GM12878 (cell line): ENCODE data around the gene CDKL5. TPM values are rescaled to one million over a fixed set of nuclear protein-coding genes. Genes with fewer than 3 reads are reported as not detected.

Experiments used
- ATAC-seq: fragments of 200-7000 bp; cut with Tn5 transposase; 3 replicates; pipeline ENCODE4 v1.9.1; 2020; ENCODE audit warnings: mild to moderate bottlenecking, moderate library complexity
- BruUV-seq: library from RNA; stranded (reverse); fragments of 400-500 nt; replicated peaks from 2 replicates; lab custom pipeline; 2021; lab: Mats Ljungman, UMichigan
- CTCF ChIA-PET: fragments of 300-600 bp; sonication (Branson Sonifier 250); formaldehyde crosslinking; extraction: SDS; loops from one replicate; lab custom pipeline; 2021; ENCODE audit warnings: inconsistent platforms; lab: Yijun Ruan, JAX
- POLR2A ChIA-PET: fragments of 350-600 bp; formaldehyde crosslinking; extraction: SDS; loops from one replicate; lab custom pipeline; 2021; ENCODE audit warnings: inconsistent platforms; lab: Charles Lee
- RAD21 ChIA-PET: fragments of 300-600 bp; sonication (Branson Sonifier 250); formaldehyde crosslinking; loops from one replicate; lab custom pipeline; 2023; ENCODE audit warnings: antibody characterized with exemption; ENCODE audit not compliant: unreplicated experiment; lab: Charles Lee
- SMC1A ChIA-PET: fragments of 300-600 bp; sonication (Branson Sonifier 250); formaldehyde crosslinking; loops from one replicate; lab custom pipeline; 2023; ENCODE audit not compliant: unreplicated experiment, uncharacterized antibody; lab: Charles Lee
- DNase-seq: peaks from one replicate; pipeline ENCODE4 v3.0.0-alpha.2; 2011; ENCODE audit warnings: low read depth, low spot score
- FAIRE-seq: peaks from 3 replicates; lab custom pipeline; 2011; peaks lifted over from hg19 to GRCh38; lab: Jason Lieb, UNC
- H2AFZ ChIP-seq: 2 replicates; pipeline ENCODE4 v1.6.0; 2011; ENCODE audit warnings: low read depth, low read length, control low read depth; ENCODE audit not compliant: control insufficient read depth
- H3K27ac ChIP-seq: 2 replicates; pipeline ENCODE4 v1.5.1; 2011; ENCODE audit warnings: control low read depth; ENCODE audit not compliant: control insufficient read depth, insufficient read depth
- H3K27me3 ChIP-seq, 2 experiments: replicated peaks in 1 of 2; 2 replicates each; pipeline versions ENCODE4 v1.6.0 to v1.6.1; 2011; ENCODE audit warnings: low read length in 1 of 2; ENCODE audit not compliant: control insufficient read depth in 2 of 2, insufficient read depth in 2 of 2
- H3K36me3 ChIP-seq, 2 experiments: 2 replicates each; pipeline ENCODE4 v1.5.1; 2011; ENCODE audit warnings: low read length in 1 of 2; ENCODE audit not compliant: control insufficient read depth in 2 of 2, insufficient read depth in 2 of 2
- H3K4me1 ChIP-seq: 2 replicates; pipeline ENCODE4 v1.6.1; 2011; ENCODE audit warnings: mild to moderate bottlenecking, low read length, moderate library complexity, mixed read lengths; ENCODE audit not compliant: control insufficient read depth, insufficient read depth
- H3K4me2 ChIP-seq: 2 replicates; pipeline ENCODE4 v1.6.0; 2011; ENCODE audit warnings: control low read depth; ENCODE audit not compliant: control insufficient read depth, insufficient read depth
- H3K4me3 ChIP-seq: fragments of 200-600 bp; sonication (generic); 2 replicates; pipeline ENCODE4 v1.5.1; 2016
- H3K79me2 ChIP-seq: 2 replicates; pipeline ENCODE4 v1.6.0; 2011; ENCODE audit warnings: low read length; ENCODE audit not compliant: control insufficient read depth, insufficient read depth
- H3K9ac ChIP-seq: 2 replicates; pipeline ENCODE4 v1.8.0; 2011; ENCODE audit warnings: low read length, control low read depth, mixed read lengths; ENCODE audit not compliant: control insufficient read depth, insufficient read depth
- H3K9me3 ChIP-seq: replicated peaks from 3 replicates; pipeline ENCODE4 v1.5.1; 2011; ENCODE audit warnings: mild to moderate bottlenecking, low read length; ENCODE audit not compliant: control insufficient read depth, insufficient read depth
- H4K20me1 ChIP-seq: 2 replicates; pipeline ENCODE4 v1.6.0; 2011; ENCODE audit not compliant: control insufficient read depth, insufficient read depth
- CEBPZ ChIP-seq: fragments of 150-350 bp; IDR thresholded peaks from 2 replicates; pipeline ENCODE4 v1.6.1; 2016; ENCODE audit warnings: low read depth, low read length
- POLR2AphosphoS5 ChIP-seq: IDR thresholded peaks from 2 replicates; pipeline ENCODE4 v1.6.1; 2011; ENCODE audit warnings: mild to moderate bottlenecking, low read length, inconsistent platforms
- WGBS: methylation state at CpG from one replicate; pipeline ENCODE4 v1.1.6; 2016; ENCODE audit warnings: low lambda C conversion rate; ENCODE audit not compliant: insufficient replicate concordance, insufficient coverage; ENCODE audit errors: missing lambda C conversion rate; 5-methylcytosine and 5-hydroxymethylcytosine counted together
- in situ Hi-C: fragments of 300-500 bp; cut with MboI; formaldehyde crosslinking; loops from 9 replicates; pipeline ENCODE4 v1.14.3; 2018; ENCODE audit warnings: mixed read lengths
- intact Hi-C: fragments of 100-400 bp; cut with micrococcal nuclease; formaldehyde crosslinking; loops from one replicate; pipeline ENCODE4 v1.14.2; 2022; ENCODE audit not compliant: unreplicated experiment
- polyA plus RNA-seq, 11 experiments: library from polyadenylated mRNA; depleted of rRNA in 4 of 11; unstranded in 6 of 11; stranded (reverse) in 5 of 11; fragments of >200 nt; fragmentation: Nextera tagmentation in 4 of 11; fragmentation: Illumina TruSeq in 1 of 11; extraction: Ambion mirVana in 4 of 11; extraction: Trizol in 1 of 11; gene quantifications; 1 replicate in 1 of 11; 2 replicates in 10 of 11; pipeline versions ENCODE4 v1.2.1 to v1.2.3, GENCODE V29; 2011 to 2016; ENCODE audit warnings: inconsistent platforms in 2 of 11, missing spikeins in 2 of 11, low read depth in 1 of 11
- total RNA-seq, 4 experiments: library from RNA; depleted of rRNA in 3 of 4; stranded (reverse); fragments of >200 nt in 3 of 4; fragmentation: Illumina TruSeq in 1 of 4; extraction: Trizol in 1 of 4; gene quantifications; 2 replicates each; pipeline versions ENCODE4 v1.2.1 to v1.2.3, GENCODE V29; 2013 to 2021

CDKL5 gene
- total and polyA plus RNA-seq, 10 of the 15 experiments (the other 5 are each of a cell fraction or from before 2014, with no cell fraction given), result 1.4 to 14.5 (median 6.3) TPM

GRCh38 chrX:18542131-18542530 lies 116.7 kb downstream of the CDKL5 start (continued):
- no peak for TF ChIP-seq CEBPZ

GRCh38 chrX:18542905-18543304 lies 117.5 kb downstream of the CDKL5 start:
- RAD21 ChIA-PET, result no interaction called here
- no peaks in the 10 kb centered on the region for H4K20me1 ChIP-seq
- no peak for DNase-seq
- no peak overlapping the region for H2AFZ ChIP-seq
- SMC1A ChIA-PET, result no interaction called here
- H3K4me1 ChIP-seq, result no peaks in the 10 kb centered on the region
- H3K9me3 ChIP-seq, result no peaks in the 10 kb centered on the region
- H3K36me3 ChIP-seq, result no peaks in the 10 kb centered on the region
- CTCF ChIA-PET, result no interaction called here
- in situ Hi-C loops (no loop called here), intact Hi-C loops (no loop called here)
- WGBS, result 73% methylated on average over 6 of the region's 6 CpGs
- H3K27me3 ChIP-seq, result no peaks in the 10 kb centered on the region
- POLR2A ChIA-PET, result no interaction called here
- no peak for FAIRE-seq
- H3K27ac ChIP-seq, result no peak overlapping the region
- no TSS peak for BruUV-seq
- TF ChIP-seq POLR2AphosphoS5, result no peak
- no peak overlapping the region for H3K9ac ChIP-seq
- no peak overlapping the region for H3K4me2 ChIP-seq
- no peak for ATAC-seq
- no peak overlapping the region for H3K4me3 ChIP-seq
- H3K79me2 ChIP-seq, result no peaks in the 10 kb centered on the region
